Spleen (tissue), 11 donors: ENCODE data around the gene ZDHHC11B. TPM values are rescaled to one million over a fixed set of nuclear protein-coding genes. Genes with fewer than 3 reads are reported as not detected.
"Not testable (repeated sequence)": the region's sequence is repeated elsewhere in the genome, so short reads cannot be mapped to it uniquely, and the experiment has no call there.

Experiments used
- DNase-seq: peaks from one replicate; pipeline ENCODE4 v3.0.0-alpha.2; 2020
- H3K27ac ChIP-seq, 8 donors: fragments of 200-600 bp; sonication (generic) in 7 of 8; 1 replicate in 4 of 8; 2 replicates in 4 of 8; pipeline versions ENCODE4 v1.5.0 to v1.8.0; 2016 to 2021; ENCODE audit warnings: inconsistent platforms in 4 of 8, mild to moderate bottlenecking in 4 of 8, moderate library complexity in 1 of 8
- H3K27me3 ChIP-seq, 7 donors: fragments of 200-600 bp; sonication (generic) in 6 of 7; replicated peaks in 1 of 7; 1 replicate in 4 of 7; 2 replicates in 3 of 7; pipeline versions ENCODE4 v1.5.0 to v1.8.0; 2016 to 2021; ENCODE audit warnings: inconsistent platforms in 3 of 7, mild to moderate bottlenecking in 1 of 7
- H3K36me3 ChIP-seq, 6 donors: fragments of 200-600 bp; sonication (generic) in 5 of 6; 1 replicate in 4 of 6; 2 replicates in 2 of 6; pipeline versions ENCODE4 v1.5.0 to v1.8.0; 2016 to 2021; ENCODE audit warnings: inconsistent platforms in 2 of 6
- H3K4me1 ChIP-seq, 6 donors: fragments of 200-600 bp; sonication (generic) in 5 of 6; 1 replicate in 3 of 6; 2 replicates in 3 of 6; pipeline versions ENCODE4 v1.5.0 to v1.8.0; 2016 to 2021; ENCODE audit warnings: inconsistent platforms in 3 of 6
- H3K4me3 ChIP-seq, 8 donors: fragments of 200-600 bp; sonication (generic) in 7 of 8; 1 replicate in 4 of 8; 2 replicates in 4 of 8; pipeline versions ENCODE4 v1.5.0 to v1.8.0; 2016 to 2021; ENCODE audit warnings: inconsistent platforms in 4 of 8, mild to moderate bottlenecking in 4 of 8, moderate library complexity in 2 of 8
- H3K9me3 ChIP-seq, 8 donors: fragments of 200-600 bp; sonication (generic) in 7 of 8; 1 replicate in 4 of 8; 2 replicates in 4 of 8; pipeline versions ENCODE4 v1.5.0 to v1.8.0; 2016 to 2021; ENCODE audit warnings: inconsistent platforms in 4 of 8
- CTCF ChIP-seq, 11 experiments: fragments of 200-600 bp in 7 of 11; fragments of 450-650 bp in 4 of 11; sonication (generic) in 4 of 11; IDR thresholded peaks in 8 of 11; conservative IDR thresholded peaks in 3 of 11; 1 replicate in 7 of 11; 2 replicates in 4 of 11; pipeline versions ENCODE4 v1.4.0 to v1.8.0; 2016 to 2021; ENCODE audit warnings: antibody characterized with exemption in 11 of 11, inconsistent platforms in 4 of 11, mild to moderate bottlenecking in 1 of 11
- POLR2A ChIP-seq, 3 donors: fragments of 450-650 bp; IDR thresholded peaks; one replicate each; pipeline ENCODE4 v1.5.1; 2017; ENCODE audit warnings: antibody characterized with exemption in 3 of 3, mild to moderate bottlenecking in 1 of 3
- POLR2AphosphoS5 ChIP-seq, 3 donors: sonication (generic); formaldehyde crosslinking; IDR thresholded peaks; one replicate each; pipeline ENCODE4 v1.5.1; 2017; ENCODE audit warnings: antibody characterized with exemption in 3 of 3
- WGBS, 5 donors: extraction: QIAGEN DNeasy Blood & Tissue Kit in 3 of 5; methylation state at CpG; one replicate each; pipeline versions ENCODE4 v1.1.5 to v1.1.7; 2013 to 2018; 5-methylcytosine and 5-hydroxymethylcytosine counted together
- intact Hi-C: fragments of 100-400 bp; cut with DNase I; formaldehyde crosslinking; loops from one replicate; pipeline ENCODE4 v1.15.0; 2023; ENCODE audit warnings: low total_unique reads
- polyA plus RNA-seq, 3 donors: library from polyadenylated mRNA; stranded (reverse); fragments of 200-250 nt; gene quantifications; one replicate each; pipeline ENCODE4 v1.2.1, GENCODE V29; 2013
- total RNA-seq, 7 donors: library from RNA; depleted of rRNA in 3 of 7; stranded (reverse); fragments of >200 nt in 3 of 7; fragmentation: NEBNext Ultra II Directional in 4 of 7; extraction: Animal tissue kit (Norgen Biotek cat#: 25700) in 4 of 7; gene quantifications; one replicate each; pipeline versions ENCODE4 v1.1.0 to v1.2.1, GENCODE V29; 2016 to 2021
- donor health status: healthy with polysubstance abuse.
- donor health status: DM: no; HTN: no; CAD: no; lungs with moderate emphysema.
- donor health status: DM: no; HTN: no; CAD: no.
- donor health status: Bipolar disorder and iron deficiency.
- donor health status: healthy.
- donor health status: DM: no; HTN: no; CAD: no.
- donor health status: DM: yes; HTN: yes; CAD: no.

ZDHHC11B gene
- total and polyA plus RNA-seq, 10 donors: 0.97 to 74.3 (median 4.7) TPM

- 82 to 100% (median 85%) methylated on average over 1 to 12 of the region's 12 CpGs for WGBS, 5 donors
- Histone ChIP-seq H3K27me3 (peaks cover 0 to 3% (median 0%) of the 10 kb centered on the region in 7 donors), H3K9me3 (no peaks in the 10 kb centered on the region), H3K4me3 (no peak overlapping the region), H3K4me1 (no peaks in the 10 kb centered on the region), H3K36me3 (no peaks in the 10 kb centered on the region), H3K27ac (no peak overlapping the region)
- intact Hi-C loops: no loop called here
- TF ChIP-seq POLR2AphosphoS5 (IDR thresholded peaks at IDR 0.05) (no peak), POLR2A (IDR thresholded peaks at IDR 0.05) (no peak), CTCF (IDR thresholded peaks at IDR 0.05 in 8 of 11, conservative IDR thresholded peaks at IDR 0.05 in 3 of 11) (no peak)
- DNase-seq: peak; percentile 68
Measured at GRCh38 chr5:773517-774264, 10.8 kb downstream of the ZDHHC11B start.

- H3K4me1 ChIP-seq, H3K9me3 ChIP-seq, H3K27ac ChIP-seq, intact Hi-C loops, H3K36me3 ChIP-seq, H3K4me3 ChIP-seq, H3K27me3 ChIP-seq: not testable (repeated sequence)
- 87 to 92% (median 90%) methylated on average over 13 of the region's 13 CpGs for WGBS, 5 donors
- peak; percentile 44 for DNase-seq
Measured at GRCh38 chr5:772931-773330, 11.6 kb downstream of the ZDHHC11B start.

GRCh38 chr5:772547-772890, 12.0 kb downstream of the ZDHHC11B start:
- H3K9me3 ChIP-seq, H3K4me3 ChIP-seq, H3K36me3 ChIP-seq, H3K27ac ChIP-seq, intact Hi-C loops, H3K27me3 ChIP-seq, H3K4me1 ChIP-seq: not testable (repeated sequence)
- 66 to 100% (median 88%) methylated on average over 2 to 7 of the region's 14 CpGs for WGBS, 5 donors
- DNase-seq: peak; percentile 15

- H3K27me3 ChIP-seq, H3K9me3 ChIP-seq, H3K36me3 ChIP-seq, H3K27ac ChIP-seq, H3K4me1 ChIP-seq, H3K4me3 ChIP-seq, intact Hi-C loops: not testable (repeated sequence)
- DNase-seq: peak; percentile 22
- 66 to 75% (median 72%) methylated on average over 9 to 17 of the region's 31 CpGs; no CpG with 5 or more reads in 1 of the 5 donors for WGBS, 5 donors
Measured at GRCh38 chr5:771841-772546, 12.5 kb downstream of the ZDHHC11B start.

- H3K4me1 ChIP-seq, H3K27ac ChIP-seq, intact Hi-C loops, H3K4me3 ChIP-seq, H3K9me3 ChIP-seq, H3K36me3 ChIP-seq, H3K27me3 ChIP-seq: not testable (repeated sequence)
- peak; percentile 32 for DNase-seq
- WGBS, 5 donors: 71 to 82% (median 78%) methylated on average over 8 to 19 of the region's 19 CpGs
Measured at GRCh38 chr5:771087-771781, 13.3 kb downstream of the ZDHHC11B start.

- H3K27me3 ChIP-seq, H3K4me1 ChIP-seq, H3K9me3 ChIP-seq, H3K27ac ChIP-seq, H3K4me3 ChIP-seq, intact Hi-C loops: not testable (repeated sequence)
- peaks cover 0 to 16% (median 2%) of the 10 kb centered on the region in 6 donors for H3K36me3 ChIP-seq
- WGBS, 5 donors: 95 to 98% (median 97%) methylated on average over 7 to 9 of the region's 10 CpGs; no CpG with 5 or more reads in 1 of the 5 donors
- peak; percentile 51 for DNase-seq
Measured at GRCh38 chr5:770585-770984, 13.9 kb downstream of the ZDHHC11B start.

GRCh38 chr5:769485-770145, 14.9 kb downstream of the ZDHHC11B start:
- intact Hi-C loops, H3K27me3 ChIP-seq, H3K27ac ChIP-seq, H3K4me1 ChIP-seq, H3K4me3 ChIP-seq, H3K9me3 ChIP-seq: not testable (repeated sequence)
- H3K36me3 ChIP-seq: peaks cover 0 to 20% (median 2%) of the 10 kb centered on the region in 6 donors
- DNase-seq: peak; percentile 44
- WGBS, 5 donors: 86 to 94% (median 91%) methylated on average over 28 to 29 of the region's 29 CpGs
